ENCODE measurements around the gene ANKRD13C.

DNA sequence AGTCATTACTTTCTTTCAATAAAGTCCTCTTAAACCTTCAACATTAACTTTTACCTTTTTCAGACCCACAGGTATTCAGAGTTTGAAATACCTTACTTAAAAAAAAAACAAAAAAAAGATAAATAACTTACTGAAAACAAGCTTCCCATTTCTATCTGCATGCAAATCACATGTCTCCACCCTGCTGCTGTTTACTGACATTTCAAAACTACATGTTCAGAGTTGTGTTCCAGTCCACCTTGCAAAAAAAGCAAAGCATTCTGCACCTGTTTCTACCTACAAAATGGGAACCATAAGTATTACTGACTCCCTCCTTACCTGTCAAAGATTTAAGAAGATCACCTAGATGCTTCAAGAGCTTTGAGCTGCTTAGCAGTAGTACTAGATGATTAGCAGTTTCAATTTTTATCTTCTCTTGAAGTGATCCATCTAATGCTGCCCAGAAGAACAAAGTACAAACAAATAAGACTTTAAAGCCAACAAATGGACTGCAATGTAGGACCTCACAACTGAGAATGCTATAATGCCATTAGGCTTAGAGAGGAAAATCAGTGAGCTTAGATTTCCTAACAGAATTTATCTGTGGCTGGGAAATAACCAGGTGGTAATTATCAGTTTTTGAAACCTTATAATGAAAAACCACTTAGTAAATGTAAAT lies 61.2 kb downstream of the ANKRD13C start:
- TF ChIP-seq TAF1 (IDR thresholded peaks at IDR 0.05; ENCODE audit: low read depth, low read length) (no peak), POLR2A (IDR thresholded peaks at IDR 0.05; ENCODE audit: low read depth, low read length) (no peak), POLR2AphosphoS5 (IDR thresholded peaks at IDR 0.05; ENCODE audit: low read depth, low read length) (no peak)
